ENCODE data around the gene MEDAG.
"Not testable (repeated sequence)": the region's sequence is repeated elsewhere in the genome, so short reads cannot be mapped to it uniquely, and the experiment has no call there.

The MEDAG gene

GRCh38 chr13:30923418-30923817 lies 17.3 kb downstream of the MEDAG start:
- Histone ChIP-seq H3K36me3 (ENCODE audit: control insufficient read depth, insufficient read depth, low read length) (no peaks in the 10 kb centered on the region), H3K4me3 (replicated peaks; ENCODE audit: low read depth, low read length) (no peak overlapping the region), H3K27me3 (replicated peaks; ENCODE audit: control insufficient read depth, insufficient read depth, low read length) (0 out of 2 replicates have a peak, but pooled peaks cover 1% of the 10 kb centered on the region)
- TF ChIP-seq CTCF (IDR thresholded peaks at IDR 0.05; ENCODE audit: insufficient read depth, low read length, poor library complexity, severe bottlenecking), result no peak
- DNase-seq (ENCODE audit: extremely low read depth, insufficient read length), result no peak

GRCh38 chr13:30924721-30925120 lies 18.6 kb downstream of the MEDAG start:
- Histone ChIP-seq H3K36me3 (ENCODE audit: control insufficient read depth, insufficient read depth, low read length) (no peaks in the 10 kb centered on the region), H3K27me3 (replicated peaks; ENCODE audit: control insufficient read depth, insufficient read depth, low read length) (0 out of 2 replicates have a peak, but pooled peaks cover 1% of the 10 kb centered on the region), H3K4me3 (replicated peaks; ENCODE audit: low read depth, low read length) (no peak overlapping the region)
- no peak for TF ChIP-seq CTCF (IDR thresholded peaks at IDR 0.05; ENCODE audit: insufficient read depth, low read length, poor library complexity, severe bottlenecking)
- no peak for DNase-seq (ENCODE audit: extremely low read depth, insufficient read length)

GRCh38 chr13:30925429-30925828 lies 19.4 kb downstream of the MEDAG start:
- no peak for TF ChIP-seq CTCF (IDR thresholded peaks at IDR 0.05; ENCODE audit: insufficient read depth, low read length, poor library complexity, severe bottlenecking)
- no peaks in the 10 kb centered on the region for H3K36me3 ChIP-seq (ENCODE audit: control insufficient read depth, insufficient read depth, low read length)
- no peak overlapping the region for H3K4me3 ChIP-seq (replicated peaks; ENCODE audit: low read depth, low read length)
- no peak for DNase-seq (ENCODE audit: extremely low read depth, insufficient read length)
- H3K27me3 ChIP-seq (replicated peaks; ENCODE audit: control insufficient read depth, insufficient read depth, low read length), result 0 out of 2 replicates have a peak, but pooled peaks cover 1% of the 10 kb centered on the region

GRCh38 chr13:30926781-30927180 lies 20.7 kb downstream of the MEDAG start:
- no peak overlapping the region for H3K4me3 ChIP-seq (replicated peaks; ENCODE audit: low read depth, low read length)
- no peak for DNase-seq (ENCODE audit: extremely low read depth, insufficient read length)
- H3K27me3 ChIP-seq (replicated peaks; ENCODE audit: control insufficient read depth, insufficient read depth, low read length), result 0 out of 2 replicates have a peak, but pooled peaks cover 1% of the 10 kb centered on the region
- no peak for TF ChIP-seq CTCF (IDR thresholded peaks at IDR 0.05; ENCODE audit: insufficient read depth, low read length, poor library complexity, severe bottlenecking)
- H3K36me3 ChIP-seq (ENCODE audit: control insufficient read depth, insufficient read depth, low read length), result no peaks in the 10 kb centered on the region

GRCh38 chr13:30927188-30927587 lies 21.1 kb downstream of the MEDAG start:
- not testable (repeated sequence) for H3K4me3 ChIP-seq (replicated peaks; ENCODE audit: low read depth, low read length); H3K27me3 ChIP-seq (replicated peaks; ENCODE audit: control insufficient read depth, insufficient read depth, low read length); H3K36me3 ChIP-seq (ENCODE audit: control insufficient read depth, insufficient read depth, low read length); DNase-seq (ENCODE audit: extremely low read depth, insufficient read length)

- Histone ChIP-seq H3K27me3 (replicated peaks; ENCODE audit: control insufficient read depth, insufficient read depth, low read length) (0 out of 2 replicates have a peak, but pooled peaks cover 1% of the 10 kb centered on the region), H3K36me3 (ENCODE audit: control insufficient read depth, insufficient read depth, low read length) (no peaks in the 10 kb centered on the region), H3K4me3 (replicated peaks; ENCODE audit: low read depth, low read length) (no peak overlapping the region)
- no peak for DNase-seq (ENCODE audit: extremely low read depth, insufficient read length)
- no peak for TF ChIP-seq CTCF (IDR thresholded peaks at IDR 0.05; ENCODE audit: insufficient read depth, low read length, poor library complexity, severe bottlenecking)
Measured at GRCh38 chr13:30927595-30927994, 21.5 kb downstream of the MEDAG start.

Measured in GM06990 (cell line).